Psoas muscle (tissue), 8 donors: ENCODE results near the gene GORASP1. TPM values are rescaled to one million over a fixed set of nuclear protein-coding genes. Genes with fewer than 3 reads are reported as not detected.

Experiments
- ATAC-seq, 4 donors: fragments of 200-7000 bp; cut with Tn5 transposase; one replicate each; pipeline ENCODE4 v1.9.1; 2020; ENCODE audit warnings: moderate library complexity in 3 of 4, mild to moderate bottlenecking in 2 of 4
- DNase-seq, 2 donors: peaks; one replicate each; pipeline ENCODE4 v3.0.0-alpha.2; 2020
- H3K27ac ChIP-seq: fragments of 200-600 bp; one replicate; pipeline ENCODE4 v1.8.0; 2022
- H3K27me3 ChIP-seq, 3 donors: fragments of 200-600 bp in 1 of 3; one replicate each; pipeline versions ENCODE4 v1.6.1 to v1.8.0; 2013 to 2022; ENCODE audit warnings: low read length in 2 of 3, mild to moderate bottlenecking in 2 of 3, moderate library complexity in 1 of 3; ENCODE audit not compliant: insufficient read depth in 3 of 3
- H3K36me3 ChIP-seq, 2 donors: fragments of 200-600 bp in 1 of 2; one replicate each; pipeline versions ENCODE4 v1.6.1 to v1.8.0; 2013 to 2022; ENCODE audit warnings: low read depth in 1 of 2, mild to moderate bottlenecking in 1 of 2, moderate library complexity in 1 of 2; ENCODE audit not compliant: insufficient read depth in 1 of 2
- H3K4me1 ChIP-seq: fragments of 200-600 bp; one replicate; pipeline ENCODE4 v1.8.0; 2022
- H3K4me3 ChIP-seq: fragments of 200-600 bp; one replicate; pipeline ENCODE4 v1.8.0; 2022; ENCODE audit warnings: mild to moderate bottlenecking
- H3K9me3 ChIP-seq: fragments of 200-600 bp; one replicate; pipeline ENCODE4 v1.8.0; 2022
- WGBS, 3 donors: extraction: QIAGEN DNeasy Blood & Tissue Kit; methylation state at CpG; one replicate each; pipeline versions ENCODE4 v1.1.6 to v1.1.7; 2013; 5-methylcytosine and 5-hydroxymethylcytosine counted together
- intact Hi-C, 2 donors: fragments of 100-400 bp; cut with DNase I; formaldehyde crosslinking; loops; one replicate each; pipeline versions ENCODE4 v1.11.0 to v1.14.2; 2022
- polyA plus RNA-seq, 3 donors: library from polyadenylated mRNA; stranded (reverse); fragments of 200-250 nt; gene quantifications; one replicate each; pipeline ENCODE4 v1.2.3, GENCODE V29; 2013
- total RNA-seq, 4 donors: library from RNA; stranded (reverse); fragmentation: NEBNext Ultra II Directional in 2 of 4; extraction: Animal tissue kit (Norgen Biotek cat#: 25700) in 2 of 4; gene quantifications; one replicate each; pipeline versions ENCODE4 v1.2.1 to v1.2.4, GENCODE V29; 2021 to 2023
- TF ChIP-seq, protein P1 (sequence below): fragments of 200-600 bp; IDR thresholded peaks from one replicate; pipeline ENCODE4 v1.8.0; 2022; ENCODE audit warnings: antibody characterized with exemption
- donor health status: healthy with polysubstance abuse.
- donor health status: DM: no; HTN: no; CAD: no; lungs with moderate emphysema.
- donor health status: Bipolar disorder and iron deficiency.
- donor health status: healthy.
- donor health status: DM: yes; HTN: yes; CAD: no.
- donor health status: DM: no; HTN: no; CAD: no.
- donor health status: DM: no; HTN: no; CAD: no.
- donor health status: DM: yes; HTN: yes; CAD: no.

The GORASP1 gene
- total and polyA plus RNA-seq, 7 donors: 27.3 to 46.7 (median 37.3) TPM

DNA sequence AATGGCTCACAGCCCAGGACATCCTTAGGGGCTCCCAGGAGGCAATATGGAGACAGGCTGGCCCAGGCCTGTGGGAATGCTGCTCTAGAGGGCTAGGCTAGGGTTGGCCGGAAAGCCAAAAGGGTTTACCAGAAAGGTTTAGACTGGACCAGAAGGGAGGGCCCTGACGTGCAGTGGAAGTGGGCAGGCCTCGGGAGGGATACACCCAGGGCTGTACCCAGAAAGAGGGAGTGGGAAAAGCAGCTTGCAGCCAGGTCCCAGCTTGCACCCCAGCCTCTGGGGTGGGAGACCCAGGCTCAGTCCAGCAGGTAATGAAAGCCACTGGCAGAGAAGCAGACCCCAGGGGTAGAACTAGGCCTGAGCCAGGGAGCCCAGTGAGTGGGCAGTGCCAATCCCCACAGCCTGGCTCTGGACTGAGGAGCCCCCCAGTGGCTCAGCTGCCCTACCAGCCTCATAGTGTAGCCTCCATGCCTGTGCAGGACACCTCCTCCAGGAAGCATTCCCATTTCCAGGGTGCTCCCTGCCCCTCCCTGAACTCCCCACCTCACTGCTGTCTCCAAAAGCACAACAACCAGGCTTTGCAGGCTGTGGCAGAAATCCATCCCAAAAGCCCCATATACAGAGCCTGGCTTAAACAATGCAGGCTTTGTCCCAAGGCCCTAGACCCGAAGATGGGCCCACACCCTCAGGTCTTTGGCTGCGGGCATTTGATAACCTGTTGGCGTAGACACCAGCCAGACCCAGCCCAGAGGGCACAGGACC is 3.5 kb downstream of the GORASP1 start:
- Histone ChIP-seq H3K36me3 (peaks cover 6 to 20% of the 10 kb centered on the region in 2 donors), H3K4me1 (peaks cover 34% of the 10 kb centered on the region), H3K27ac (peak overlapping the region; percentile 100), H3K4me3 (no peak overlapping the region), H3K27me3 (no peaks in the 10 kb centered on the region), H3K9me3 (no peaks in the 10 kb centered on the region)
- intact Hi-C loops: loop anchor here (2.0 to 10.0 kb wide), 3 partner anchors 185 to 291 kb away; partner anchors contain the start of gene SLC25A38 (in 1 of the 2)
- 71 to 77% (median 71%) methylated on average over 6 of the region's 6 CpGs for WGBS, 3 donors
- ATAC-seq (no peak), DNase-seq (no peak)
- TF ChIP-seq, protein P1, sequence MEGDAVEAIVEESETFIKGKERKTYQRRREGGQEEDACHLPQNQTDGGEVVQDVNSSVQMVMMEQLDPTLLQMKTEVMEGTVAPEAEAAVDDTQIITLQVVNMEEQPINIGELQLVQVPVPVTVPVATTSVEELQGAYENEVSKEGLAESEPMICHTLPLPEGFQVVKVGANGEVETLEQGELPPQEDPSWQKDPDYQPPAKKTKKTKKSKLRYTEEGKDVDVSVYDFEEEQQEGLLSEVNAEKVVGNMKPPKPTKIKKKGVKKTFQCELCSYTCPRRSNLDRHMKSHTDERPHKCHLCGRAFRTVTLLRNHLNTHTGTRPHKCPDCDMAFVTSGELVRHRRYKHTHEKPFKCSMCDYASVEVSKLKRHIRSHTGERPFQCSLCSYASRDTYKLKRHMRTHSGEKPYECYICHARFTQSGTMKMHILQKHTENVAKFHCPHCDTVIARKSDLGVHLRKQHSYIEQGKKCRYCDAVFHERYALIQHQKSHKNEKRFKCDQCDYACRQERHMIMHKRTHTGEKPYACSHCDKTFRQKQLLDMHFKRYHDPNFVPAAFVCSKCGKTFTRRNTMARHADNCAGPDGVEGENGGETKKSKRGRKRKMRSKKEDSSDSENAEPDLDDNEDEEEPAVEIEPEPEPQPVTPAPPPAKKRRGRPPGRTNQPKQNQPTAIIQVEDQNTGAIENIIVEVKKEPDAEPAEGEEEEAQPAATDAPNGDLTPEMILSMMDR: no peak

DNA sequence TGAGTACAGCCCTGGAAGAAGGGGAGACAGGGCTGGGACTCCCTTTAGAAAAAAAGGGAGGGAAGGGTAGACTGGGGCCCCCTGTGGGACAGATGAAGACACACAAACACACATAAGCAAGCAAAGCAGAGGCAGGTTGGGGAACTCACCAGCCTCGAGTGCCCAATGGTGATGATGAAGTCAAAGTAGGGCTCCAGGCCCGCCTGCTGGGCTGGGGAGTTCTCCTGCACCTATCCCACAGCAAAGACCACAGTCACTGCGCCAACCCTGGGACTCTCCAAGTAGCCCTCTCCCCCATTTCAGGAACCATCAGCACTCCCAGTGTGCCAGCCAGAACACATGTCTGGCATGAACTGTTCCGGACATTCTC is 4.1 kb downstream of the GORASP1 start:
- DNase-seq: no peak
- intact Hi-C loops: loop anchor here (2.0 to 10.0 kb wide), 3 partner anchors 185 to 291 kb away; partner anchors contain the start of gene SLC25A38 (in 1 of the 2)
- 65 to 78% (median 70%) methylated on average over 4 of the region's 4 CpGs for WGBS, 3 donors
- no peaks in the 10 kb centered on the region for H3K27me3 ChIP-seq
- H3K36me3 ChIP-seq: peaks cover 6 to 27% of the 10 kb centered on the region in 2 donors
- H3K4me3 ChIP-seq: no peak overlapping the region
- TF ChIP-seq, protein P1: no peak
- peak overlapping the region; percentile 100 for H3K27ac ChIP-seq
- H3K9me3 ChIP-seq: no peaks in the 10 kb centered on the region
- H3K4me1 ChIP-seq: peaks cover 33% of the 10 kb centered on the region
- ATAC-seq: no peak

DNA sequence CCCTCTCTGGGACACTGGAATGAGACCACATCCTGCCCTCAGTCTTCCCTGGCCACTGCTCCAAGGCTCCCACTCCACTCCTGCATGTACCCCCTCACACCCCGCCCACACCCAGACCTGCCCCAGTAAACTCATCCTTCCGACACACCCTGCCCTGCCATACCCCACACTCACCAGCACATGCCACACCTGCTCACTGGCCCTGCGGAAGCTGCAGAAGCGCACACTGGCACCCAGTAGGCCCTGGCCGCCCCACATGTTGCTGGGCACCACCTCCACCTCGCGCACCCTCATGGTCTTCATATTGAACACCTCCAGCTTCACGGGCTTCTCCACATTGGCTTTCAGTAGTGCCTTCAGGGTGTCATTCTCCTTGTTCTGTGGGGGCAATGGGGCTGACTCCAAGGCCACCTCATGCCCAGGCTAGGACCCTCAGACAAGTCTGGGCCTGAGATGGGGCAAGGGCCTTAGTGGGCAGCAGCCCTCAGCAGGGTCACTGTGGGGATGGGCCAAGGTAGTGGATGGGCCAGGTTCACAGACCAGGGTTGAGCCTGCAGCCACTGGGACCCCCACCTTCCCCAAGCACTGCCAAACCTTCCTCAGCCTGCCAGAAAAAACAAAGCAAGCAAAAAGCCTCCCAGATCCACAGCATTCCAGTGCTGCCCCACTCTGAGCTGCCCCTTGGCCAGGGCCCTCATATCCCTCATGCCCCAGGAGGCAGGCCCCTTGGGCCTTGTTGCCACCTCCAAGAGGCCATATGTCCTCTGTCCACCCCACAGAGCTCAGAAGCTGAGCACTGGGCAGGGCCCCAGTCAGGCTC is 4.7 kb downstream of the GORASP1 start:
- WGBS, 3 donors: 94% methylated on average over 8 of the region's 8 CpGs
- Histone ChIP-seq H3K9me3 (no peaks in the 10 kb centered on the region), H3K27ac (peak overlapping the region; percentile 100), H3K27me3 (no peaks in the 10 kb centered on the region), H3K36me3 (peaks cover 6 to 33% of the 10 kb centered on the region in 2 donors), H3K4me3 (no peak overlapping the region), H3K4me1 (peaks cover 28% of the 10 kb centered on the region)
- intact Hi-C loops: loop anchor here (2.0 to 10.0 kb wide), 3 partner anchors 186 to 292 kb away; partner anchors contain the start of gene SLC25A38 (in 1 of the 2)
- no peak for DNase-seq
- TF ChIP-seq, protein P1: no peak
- ATAC-seq: no peak

DNA sequence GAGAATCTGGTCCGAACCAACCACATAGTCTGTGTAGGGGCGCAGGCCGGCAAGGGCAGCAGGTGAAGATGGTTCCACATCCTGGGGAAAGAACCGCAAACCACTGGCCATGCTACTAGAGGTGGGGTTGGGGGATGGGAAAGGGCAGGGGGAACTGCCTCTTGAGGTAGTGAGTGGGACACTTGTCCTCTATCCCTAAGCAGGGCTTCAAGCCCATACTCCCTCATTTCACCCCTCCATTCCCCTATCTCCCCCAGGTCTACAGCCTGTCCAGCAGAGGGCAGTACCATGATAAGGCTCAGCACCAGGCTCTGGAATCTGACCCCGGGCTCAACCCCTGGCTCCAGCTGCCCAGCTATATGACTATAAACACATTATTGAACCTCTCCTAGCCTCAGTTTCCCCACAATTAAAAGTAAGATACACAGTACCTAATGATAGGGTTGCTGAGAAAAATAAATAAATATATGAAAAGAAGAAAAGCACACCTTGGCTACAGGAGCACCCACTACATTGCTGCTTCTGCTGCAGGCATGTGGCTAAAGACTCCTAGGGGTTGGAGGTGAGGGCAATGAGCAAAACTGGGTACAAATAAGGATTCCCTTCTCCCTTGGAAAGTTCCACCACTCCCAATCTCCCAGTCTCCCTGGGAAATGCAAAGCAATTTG is 6.3 kb downstream of the GORASP1 start:
- Histone ChIP-seq H3K4me1 (peaks cover 24% of the 10 kb centered on the region), H3K27me3 (no peaks in the 10 kb centered on the region), H3K4me3 (no peak overlapping the region), H3K9me3 (no peaks in the 10 kb centered on the region), H3K36me3 (peaks cover 11 to 48% of the 10 kb centered on the region in 2 donors), H3K27ac (no peak overlapping the region)
- WGBS, 3 donors: 78 to 89% (median 80%) methylated on average over 5 of the region's 5 CpGs
- ATAC-seq (peak; percentile 58 to 85 (median 68)), DNase-seq (no peak)
- intact Hi-C loops: loop anchor here (1.0 to 10.0 kb wide), 3 partner anchors 191 to 294 kb away; partner anchors contain the start of gene SLC25A38 (in 1 of the 2)
- TF ChIP-seq, protein P1: peak; percentile 64
